C4-2B (cell line): Measurements from ENCODE around the gene SLCO3A1.
A peak's percentile ranks its signal among the peaks of the same experiment; 100 is the strongest.

Source experiments
- H3K27ac ChIP-seq: fragments of 450-650 bp; 2 replicates; pipeline ENCODE4 v1.5.1; 2017
- ZFX ChIP-seq: fragments of 450-650 bp; IDR thresholded peaks from 2 replicates; pipeline ENCODE4 v1.6.1; 2017
- TF ChIP-seq, protein P1 (sequence below): fragments of 450-650 bp; conservative IDR thresholded peaks from 2 replicates; pipeline ENCODE4 v1.5.1; 2017; ENCODE audit warnings: mild to moderate bottlenecking

SLCO3A1 gene

DNA sequence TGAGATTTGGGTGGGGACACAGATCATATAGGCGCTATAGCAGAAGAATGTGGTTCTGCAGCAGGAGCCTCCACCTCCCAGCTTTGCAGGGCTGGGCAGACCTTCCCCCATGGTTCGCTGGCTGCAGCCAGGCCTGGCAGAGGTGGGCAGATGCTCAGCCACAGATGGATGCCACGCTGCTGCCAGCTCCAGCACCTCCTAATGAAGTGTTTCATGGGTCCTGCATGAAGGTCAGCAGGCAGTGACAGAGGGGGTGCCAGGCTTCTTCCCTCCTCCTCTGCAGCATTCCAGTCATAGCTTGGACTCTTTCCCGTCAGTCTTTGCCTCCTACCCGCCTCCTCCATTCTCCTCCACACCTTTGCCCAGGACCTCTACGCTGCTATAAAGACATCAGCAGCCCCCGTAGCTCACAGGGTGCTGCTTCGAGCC, 85.9 kb downstream of the SLCO3A1 start:
- no peak for TF ChIP-seq ZFX
- TF ChIP-seq, protein P1, sequence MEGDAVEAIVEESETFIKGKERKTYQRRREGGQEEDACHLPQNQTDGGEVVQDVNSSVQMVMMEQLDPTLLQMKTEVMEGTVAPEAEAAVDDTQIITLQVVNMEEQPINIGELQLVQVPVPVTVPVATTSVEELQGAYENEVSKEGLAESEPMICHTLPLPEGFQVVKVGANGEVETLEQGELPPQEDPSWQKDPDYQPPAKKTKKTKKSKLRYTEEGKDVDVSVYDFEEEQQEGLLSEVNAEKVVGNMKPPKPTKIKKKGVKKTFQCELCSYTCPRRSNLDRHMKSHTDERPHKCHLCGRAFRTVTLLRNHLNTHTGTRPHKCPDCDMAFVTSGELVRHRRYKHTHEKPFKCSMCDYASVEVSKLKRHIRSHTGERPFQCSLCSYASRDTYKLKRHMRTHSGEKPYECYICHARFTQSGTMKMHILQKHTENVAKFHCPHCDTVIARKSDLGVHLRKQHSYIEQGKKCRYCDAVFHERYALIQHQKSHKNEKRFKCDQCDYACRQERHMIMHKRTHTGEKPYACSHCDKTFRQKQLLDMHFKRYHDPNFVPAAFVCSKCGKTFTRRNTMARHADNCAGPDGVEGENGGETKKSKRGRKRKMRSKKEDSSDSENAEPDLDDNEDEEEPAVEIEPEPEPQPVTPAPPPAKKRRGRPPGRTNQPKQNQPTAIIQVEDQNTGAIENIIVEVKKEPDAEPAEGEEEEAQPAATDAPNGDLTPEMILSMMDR = no peak
- no peak overlapping the region for H3K27ac ChIP-seq

DNA sequence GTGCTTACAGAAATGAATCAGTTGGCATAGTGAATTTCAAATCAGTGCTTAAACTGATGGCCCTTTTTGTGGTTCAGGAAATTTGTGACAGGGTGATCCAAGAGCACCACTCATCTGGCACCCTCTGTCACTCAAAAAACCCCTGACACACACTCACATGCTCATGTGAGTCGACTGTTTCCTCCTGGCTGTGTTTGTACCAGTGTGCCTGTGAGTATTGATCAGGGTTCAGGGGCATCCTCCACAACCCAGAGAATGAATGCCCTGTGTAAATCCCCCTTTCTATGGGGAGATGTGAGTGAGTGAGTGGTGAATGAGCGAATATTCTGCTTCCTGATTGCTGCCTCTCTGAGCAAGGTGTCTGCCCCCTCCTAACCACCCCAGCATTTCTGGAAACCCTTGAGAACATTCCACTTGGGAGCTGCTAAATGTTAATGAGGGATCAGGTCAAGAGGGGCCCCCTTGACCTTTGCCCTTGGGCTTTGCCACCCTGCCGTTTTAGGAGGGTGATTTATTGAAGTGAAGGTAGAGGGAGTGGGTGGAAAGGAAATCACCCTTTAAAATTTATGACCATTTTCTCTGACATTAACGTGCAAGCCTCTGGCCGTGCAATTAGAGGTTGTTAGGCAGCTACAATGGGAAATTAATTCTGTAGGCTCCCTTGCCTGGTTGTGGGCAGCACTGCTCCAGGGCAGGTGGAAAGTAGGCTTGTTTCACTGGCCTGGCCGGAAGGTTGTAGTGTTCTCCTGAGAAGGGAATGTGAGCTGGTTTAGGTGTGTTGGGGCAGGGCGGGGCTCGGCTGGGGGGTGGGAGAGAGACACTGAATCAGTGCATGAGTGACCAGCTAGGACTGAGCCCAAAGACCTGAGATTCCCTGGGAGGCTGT, 87.2 kb downstream of the SLCO3A1 start:
- TF ChIP-seq ZFX = no peak
- TF ChIP-seq, protein P1 = no peak
- H3K27ac ChIP-seq = no peak overlapping the region

DNA sequence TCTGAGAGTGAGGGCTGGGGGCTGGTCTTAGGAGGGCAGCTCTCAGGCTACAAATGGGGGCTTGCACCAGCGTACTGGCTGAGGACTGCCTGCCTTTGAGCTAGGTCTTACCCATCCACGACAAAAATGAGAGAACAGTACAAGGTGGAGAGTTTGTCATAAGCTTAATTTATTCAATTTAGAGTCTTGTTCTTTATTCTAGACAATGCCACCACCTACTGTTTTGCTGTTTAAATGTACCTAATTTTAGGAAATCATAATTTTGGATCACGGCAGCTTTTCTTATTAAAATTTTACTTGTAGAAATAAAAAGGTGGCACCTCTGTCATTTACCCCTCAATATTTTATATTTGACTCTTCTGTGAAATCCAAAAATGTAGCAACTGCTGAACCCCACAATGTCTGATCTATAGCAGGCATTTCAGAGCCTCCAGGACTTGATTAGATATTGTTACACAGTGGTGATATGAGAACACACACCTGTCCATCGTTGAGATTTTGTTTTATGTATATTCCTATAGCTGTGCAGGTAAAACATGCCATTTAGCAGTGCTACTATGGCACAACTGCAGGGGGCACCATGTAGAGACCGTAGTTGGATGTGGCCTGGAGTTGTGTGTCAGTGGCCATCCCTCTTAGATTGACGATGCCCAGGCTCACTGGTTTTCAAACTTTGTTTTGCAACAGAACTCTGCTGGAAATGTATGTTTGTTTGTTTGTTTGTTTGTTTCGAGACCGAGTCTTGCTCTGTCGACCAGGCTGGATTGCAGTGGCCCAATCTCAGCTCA, 88.6 kb downstream of the SLCO3A1 start:
- TF ChIP-seq, protein P1 = no peak; the same call in 1 of the 2 replicates
- TF ChIP-seq ZFX = no peak
- 0 out of 2 replicates have a peak overlapping the region, but pooled peaks have one; percentile 12 for H3K27ac ChIP-seq

DNA sequence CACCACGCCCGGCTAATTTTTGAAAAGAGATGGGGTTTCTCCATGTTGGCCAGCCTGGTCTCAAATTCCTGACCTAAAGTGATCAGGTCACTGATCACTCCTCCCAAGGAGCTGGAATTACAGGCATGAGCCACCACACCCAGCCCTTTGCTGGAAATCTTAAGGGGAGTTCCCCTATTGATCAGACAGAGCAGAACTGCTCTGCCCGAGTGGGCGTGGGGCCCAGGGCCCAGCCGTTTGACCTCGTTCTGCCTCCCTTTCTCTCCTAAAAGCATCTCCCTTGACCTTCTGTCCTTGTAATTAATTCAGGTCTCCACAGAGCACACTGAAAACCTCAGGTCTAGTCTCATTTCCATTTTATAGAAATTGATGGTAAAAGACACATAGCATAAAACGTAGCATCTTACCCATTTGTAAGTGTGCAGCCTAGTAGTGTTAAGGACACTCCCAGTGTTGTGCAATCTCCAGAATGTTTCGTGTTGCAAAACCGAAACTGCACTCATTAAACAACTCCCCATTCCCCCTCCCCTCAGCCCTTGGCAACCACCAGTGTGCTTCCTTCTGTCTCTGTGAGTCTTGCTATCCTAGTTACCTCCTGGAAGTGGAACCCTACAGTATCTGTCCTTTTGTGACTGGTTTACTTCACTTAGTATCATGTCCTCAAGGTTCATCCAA, 89.3 kb downstream of the SLCO3A1 start:
- H3K27ac ChIP-seq = 0 out of 2 replicates have a peak overlapping the region, but pooled peaks have one; percentile 12
- no peak for TF ChIP-seq ZFX
- TF ChIP-seq, protein P1 = no peak

DNA sequence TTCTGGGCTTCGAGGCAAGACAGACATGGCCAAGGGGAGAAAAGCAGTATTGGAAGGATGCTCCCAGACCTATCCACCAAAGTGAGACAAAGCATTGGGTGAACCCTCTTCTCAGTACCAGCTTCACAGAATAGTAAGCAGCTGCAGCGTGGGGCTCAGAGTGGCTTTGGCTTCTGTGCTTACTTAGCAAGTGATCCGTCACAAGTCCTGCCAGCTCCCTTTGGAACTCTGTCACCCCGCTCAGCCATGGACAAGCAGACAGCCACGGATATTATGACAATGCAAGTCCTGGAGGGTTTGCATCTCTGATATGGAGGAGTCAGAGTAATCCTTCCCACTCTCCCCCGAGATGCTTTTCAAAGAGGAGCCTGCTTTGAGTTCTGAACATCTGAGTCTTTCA, 90.8 kb downstream of the SLCO3A1 start:
- TF ChIP-seq, protein P1 = no peak
- no peak for TF ChIP-seq ZFX
- no peak overlapping the region for H3K27ac ChIP-seq

DNA sequence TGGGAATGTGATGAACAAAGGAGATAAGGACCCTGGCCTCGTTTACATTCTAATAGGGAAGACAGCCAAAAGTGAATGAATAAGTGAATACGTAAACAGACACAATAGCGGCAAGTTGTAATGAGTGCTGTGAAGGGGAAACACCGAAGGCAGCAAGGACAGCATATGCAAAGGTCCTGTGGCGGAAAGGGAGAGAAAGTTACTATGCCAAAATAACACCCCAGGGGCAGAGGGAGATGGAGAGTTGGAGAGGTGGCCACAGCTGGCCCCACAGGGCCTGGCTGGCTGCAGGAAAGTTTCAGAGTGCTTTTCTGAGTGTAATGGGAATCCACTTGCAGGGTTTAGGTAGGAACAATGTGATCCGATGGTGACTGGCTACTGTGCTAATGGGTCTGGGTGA, 91.9 kb downstream of the SLCO3A1 start:
- H3K27ac ChIP-seq = no peak overlapping the region
- TF ChIP-seq, protein P1 = no peak
- TF ChIP-seq ZFX = no peak
